Stimulated activated CD4-positive, alpha-beta T cell treated with anti-CD3 and anti-CD28 coated beads, Interleukin-4, amount 100 ng/mL, for 1 hour (primary cell): ENCODE measurements around the gene PRDM11.

ENCODE experiments used
- DNase-seq: peaks from one replicate; pipeline ENCODE4 v3.0.0-alpha.2; 2020

The PRDM11 gene

DNA sequence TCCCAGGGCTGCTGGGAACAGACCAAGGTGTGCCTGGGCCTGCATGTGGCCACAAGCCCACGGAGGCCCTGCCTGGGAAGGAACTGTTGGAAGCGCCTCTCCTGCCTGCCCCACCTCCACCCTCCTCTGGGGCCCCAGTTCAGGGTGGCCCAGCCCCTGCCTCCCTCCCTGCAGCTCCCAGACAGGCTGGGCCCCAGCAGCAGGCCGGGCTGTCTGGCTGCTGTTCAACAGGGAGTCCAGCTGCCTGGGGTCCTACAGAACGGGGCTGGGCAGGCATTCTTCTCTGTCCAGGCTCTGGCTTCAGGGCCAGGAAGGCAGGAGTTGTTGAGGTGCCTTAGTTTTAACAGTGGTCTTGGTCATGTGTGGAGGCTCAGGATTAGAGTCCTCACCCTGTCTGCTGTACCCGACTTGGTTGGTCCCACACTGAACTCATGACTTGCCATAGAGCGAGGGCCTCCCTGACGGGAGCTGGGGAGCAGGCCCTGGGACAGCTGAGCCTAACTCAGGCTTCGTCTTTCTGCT lies 11.8 kb downstream of the PRDM11 start:
- DNase-seq = no peak

DNA sequence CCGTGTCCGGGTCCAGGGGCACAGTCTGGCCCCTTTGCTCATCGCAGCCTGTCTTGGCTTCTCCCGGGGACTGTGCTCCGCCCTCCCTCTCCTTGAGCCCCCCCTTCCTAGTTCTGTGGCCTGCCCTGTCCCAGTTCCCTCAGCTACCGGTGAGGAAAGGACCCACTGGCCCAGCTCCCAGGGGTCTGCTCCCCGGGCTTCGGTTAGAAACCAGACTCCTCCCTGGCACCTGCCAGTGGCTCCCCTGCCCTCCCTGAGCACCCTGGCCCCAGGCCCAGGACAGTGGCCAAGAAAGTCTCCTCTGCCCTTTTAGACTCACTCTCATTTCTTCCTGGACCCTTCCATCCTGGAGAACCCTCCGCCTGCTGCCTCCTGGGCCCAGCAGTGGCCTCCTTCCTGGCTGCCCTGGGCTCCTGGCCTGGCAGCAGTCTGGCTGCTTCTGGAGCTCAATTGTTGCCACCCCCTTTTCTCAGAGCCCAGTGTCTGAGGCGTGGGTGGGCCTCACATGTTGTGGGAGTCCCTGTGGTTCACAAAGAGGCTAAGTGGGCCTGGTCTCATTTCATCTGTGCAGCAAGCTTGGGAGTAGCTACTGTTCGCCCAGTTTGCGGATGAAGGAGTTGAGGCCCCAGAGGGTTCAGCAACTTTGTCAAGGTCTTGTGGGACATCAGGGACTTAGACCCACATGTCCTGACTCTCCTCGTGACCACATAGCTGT lies 12.6 kb downstream of the PRDM11 start:
- DNase-seq = no peak

GRCh38 chr11:45159781-45160365 lies 13.4 kb downstream of the PRDM11 start:
- DNase-seq = no peak

- DNase-seq = no peak
These were observed 15.0 kb downstream of the PRDM11 start for GRCh38 chr11:45161252-45162063.

- no peak for DNase-seq
These were observed 15.6 kb downstream of the PRDM11 start for GRCh38 chr11:45162064-45162375.

- no peak for DNase-seq
These were observed 16.8 kb downstream of the PRDM11 start for GRCh38 chr11:45162916-45163879.

DNA sequence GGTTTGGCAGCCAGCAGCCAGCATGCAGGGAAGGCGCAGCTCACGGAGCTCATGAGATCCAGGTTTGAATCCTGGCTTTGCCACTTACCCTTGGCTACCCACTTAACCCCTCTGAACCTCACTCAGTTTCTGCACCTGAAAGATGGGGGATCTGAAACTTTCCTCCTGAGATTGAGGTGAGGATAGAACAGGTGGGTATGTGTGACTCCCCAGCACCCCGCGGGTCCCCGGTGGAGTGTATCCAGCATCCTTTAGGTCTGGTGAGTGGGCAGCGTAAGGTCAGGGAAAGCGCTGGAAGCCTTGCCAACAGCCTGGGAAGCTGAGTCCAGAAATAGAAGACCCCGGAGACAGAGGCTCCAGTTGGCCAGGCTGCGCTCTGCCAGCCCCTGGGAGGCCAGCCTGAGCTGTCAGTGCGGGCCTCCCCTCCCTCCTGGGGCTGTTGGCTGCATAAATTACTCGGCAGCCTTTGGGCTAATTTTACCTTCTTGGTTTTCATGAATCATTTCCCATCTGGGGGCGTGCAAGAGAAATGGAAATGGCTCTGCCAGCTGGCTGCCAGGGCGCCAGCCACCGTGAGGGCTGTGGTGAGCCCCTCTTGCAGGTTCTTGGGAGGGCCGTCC lies 17.6 kb downstream of the PRDM11 start:
- no peak for DNase-seq

DNA sequence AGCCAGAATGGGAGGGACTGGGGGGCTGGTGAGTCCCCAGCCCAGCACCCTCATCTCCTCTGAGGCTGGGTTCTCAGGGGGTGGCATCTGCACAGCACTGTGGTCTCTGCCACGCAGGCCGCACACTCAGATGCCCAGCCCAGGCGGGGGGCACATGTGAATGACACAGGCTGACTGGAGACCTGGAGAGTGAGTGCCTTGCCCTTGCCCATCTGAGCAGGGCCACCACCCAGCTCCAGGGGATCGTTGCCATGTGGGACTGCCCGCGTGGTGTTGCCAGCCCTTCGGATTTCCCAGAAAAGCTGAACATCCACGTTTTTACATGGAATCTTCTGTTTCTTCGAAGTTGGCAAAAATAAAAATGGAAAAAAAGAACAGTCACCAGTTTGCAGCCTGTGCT lies 18.9 kb downstream of the PRDM11 start:
- no peak for DNase-seq

DNA sequence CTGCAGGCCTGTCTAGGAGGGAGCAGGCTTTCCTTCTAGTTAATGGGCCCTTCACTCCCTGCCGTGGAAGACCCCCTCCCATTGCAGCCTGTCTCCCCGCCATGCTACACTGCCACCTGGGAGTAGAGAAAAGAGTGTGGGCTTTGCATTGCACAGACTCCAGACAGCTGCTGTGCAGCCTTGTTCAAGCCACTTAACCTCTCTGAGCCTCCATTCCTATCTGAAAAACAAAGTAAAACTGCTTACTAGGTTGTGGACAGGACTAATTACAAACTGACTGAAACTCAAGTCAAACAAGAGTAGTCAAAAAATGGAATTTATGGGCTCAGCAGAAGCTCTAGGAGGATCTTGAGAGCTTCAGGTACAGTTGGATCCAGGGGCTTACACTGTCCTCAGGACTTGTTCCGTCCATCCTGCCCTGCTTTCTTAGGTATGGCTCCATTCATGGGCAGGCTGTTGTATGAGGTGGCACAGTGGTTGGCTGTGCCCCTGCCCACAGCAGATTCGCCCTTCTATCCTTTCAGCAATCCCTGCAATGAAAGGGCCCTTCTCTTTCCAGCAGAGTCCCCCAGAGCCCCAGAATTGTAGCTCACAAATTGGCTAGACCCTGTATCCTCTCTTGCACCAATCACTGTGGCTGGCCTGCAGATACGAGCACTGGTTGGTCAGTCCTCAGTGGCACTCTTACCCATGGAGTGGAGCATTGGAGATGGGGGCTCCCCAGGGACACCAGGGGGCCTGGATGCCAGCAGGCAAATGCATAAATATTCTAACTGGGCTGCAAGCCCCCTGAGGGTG lies 19.6 kb downstream of the PRDM11 start:
- DNase-seq = no peak

DNA sequence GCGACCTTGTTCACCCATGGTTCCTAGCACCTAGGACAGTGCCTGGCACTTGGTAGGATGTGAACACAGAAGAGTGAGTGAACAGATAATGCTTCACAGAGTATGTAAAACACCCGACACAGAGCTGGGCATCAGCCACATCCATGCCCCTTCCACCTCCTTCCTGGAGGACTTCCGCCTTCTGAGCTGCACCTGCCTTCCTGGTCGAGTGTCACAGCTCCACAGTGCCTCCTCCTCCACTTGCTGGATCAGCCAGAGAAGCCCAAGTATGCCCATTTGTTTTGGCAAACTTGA lies 20.1 kb downstream of the PRDM11 start:
- DNase-seq = no peak

- DNase-seq = no peak
These were observed 20.8 kb downstream of the PRDM11 start for GRCh38 chr11:45167283-45167682.

DNA sequence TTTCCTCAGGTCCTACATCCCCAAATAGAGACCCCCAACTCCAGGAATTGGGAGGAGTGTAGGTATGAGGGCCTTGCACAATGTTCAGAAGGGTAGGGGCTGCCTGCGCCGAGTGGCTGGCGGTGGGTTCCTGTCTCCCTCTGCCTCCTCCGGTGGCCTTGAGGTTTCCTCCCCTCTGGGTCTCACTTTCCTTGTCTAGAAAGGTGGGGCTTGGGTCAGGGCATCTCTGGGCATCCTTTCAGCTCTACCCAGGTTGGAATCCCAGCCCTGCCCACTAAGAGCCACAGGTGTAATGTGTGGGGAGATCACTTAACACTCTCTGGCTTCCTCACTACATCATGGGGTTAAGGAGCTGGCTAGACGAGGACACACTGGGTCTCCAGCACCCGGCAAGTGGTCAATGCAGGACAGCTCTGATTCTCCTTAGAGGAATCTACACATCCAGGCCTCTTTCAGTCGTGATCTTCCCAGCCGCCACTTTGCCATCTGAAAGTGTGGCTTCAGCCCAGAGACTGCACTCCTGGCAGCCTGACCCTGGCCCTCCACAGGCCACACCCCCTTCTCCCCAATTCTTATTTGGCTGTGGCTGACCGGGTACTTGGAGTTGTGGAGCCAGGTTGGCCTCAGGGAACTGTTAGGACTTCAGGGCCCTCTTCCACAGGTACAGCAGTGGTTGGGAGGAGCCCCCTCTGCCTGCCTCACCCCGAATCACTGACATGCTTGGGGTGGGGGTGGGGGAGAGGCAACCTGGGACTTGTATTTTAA lies 22.1 kb downstream of the PRDM11 start:
- DNase-seq = no peak

DNA sequence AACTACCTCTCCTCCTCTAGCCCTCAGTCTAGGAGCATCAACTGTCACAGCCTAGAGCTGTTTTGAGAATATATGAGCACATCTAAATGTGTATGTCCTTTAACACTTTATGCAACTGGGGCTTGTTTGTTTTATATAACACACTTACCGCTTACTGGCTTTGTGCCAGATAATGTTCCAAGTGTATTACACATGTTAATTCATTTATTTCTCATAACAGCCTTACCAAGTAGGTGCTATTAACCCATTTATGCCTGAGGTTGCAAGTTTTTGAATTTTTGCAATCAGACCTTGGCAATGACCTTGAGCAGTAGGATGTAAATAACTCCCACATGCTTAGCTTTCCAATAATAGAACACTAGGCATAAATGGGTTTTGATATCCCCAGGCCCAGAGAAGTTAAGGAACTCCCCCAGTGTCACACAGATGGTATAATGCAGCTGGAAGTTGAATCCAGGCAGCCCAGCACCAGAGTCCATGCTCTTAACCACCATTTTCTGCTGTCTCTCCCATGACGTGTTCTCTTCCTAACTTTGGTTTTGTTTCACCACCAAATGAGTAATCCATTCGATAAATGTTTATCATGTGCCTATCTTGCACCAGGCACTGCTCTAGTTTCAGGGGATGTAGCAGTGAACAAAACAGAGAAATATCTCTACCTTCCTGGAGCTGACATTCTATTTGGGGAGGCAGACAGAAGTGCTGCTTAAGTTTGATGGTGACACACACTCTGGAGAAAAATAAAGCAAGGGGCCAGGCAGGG lies 23.1 kb downstream of the PRDM11 start:
- no peak for DNase-seq

DNA sequence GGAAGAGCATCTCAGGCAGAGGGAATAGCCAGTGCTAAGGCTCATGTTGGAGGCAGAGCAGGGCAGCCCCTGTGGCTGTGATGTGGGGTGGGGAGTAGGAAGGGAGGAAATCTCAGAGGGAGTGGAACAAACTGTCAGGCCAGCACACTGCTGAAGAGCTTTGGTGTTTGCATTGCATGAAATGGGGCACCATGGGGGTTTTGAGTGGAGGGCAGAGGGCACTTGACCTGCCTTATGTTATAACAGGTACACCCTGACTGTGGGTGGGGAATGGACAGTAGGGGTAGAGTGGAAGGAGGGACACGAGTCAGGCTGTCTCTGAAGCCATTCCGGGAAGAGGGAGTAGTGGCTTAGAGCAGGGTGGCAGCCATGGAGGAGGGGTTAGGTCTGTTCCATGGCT lies 24.0 kb downstream of the PRDM11 start:
- DNase-seq = no peak

DNA sequence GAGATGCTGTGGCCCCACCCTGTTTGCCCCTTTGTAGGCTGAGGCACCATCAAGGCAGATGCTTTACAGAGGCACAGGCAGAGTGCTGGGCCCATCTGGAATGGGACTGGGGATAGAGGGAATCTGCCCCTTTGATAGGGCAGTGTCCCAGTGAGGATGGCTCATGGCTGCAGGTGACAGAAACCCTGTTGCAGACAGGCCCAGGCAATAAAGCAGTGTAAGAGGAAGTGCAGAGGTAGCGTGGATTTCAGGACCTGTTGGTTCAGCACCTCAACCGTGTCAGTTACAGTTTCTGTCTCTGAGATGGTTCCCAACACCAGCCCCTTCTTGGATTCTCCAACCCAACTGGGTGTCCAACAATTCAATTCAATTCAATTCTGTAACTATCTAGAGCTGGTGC lies 25.1 kb downstream of the PRDM11 start:
- DNase-seq = no peak

GRCh38 chr11:45173064-45173463 lies 26.6 kb downstream of the PRDM11 start:
- DNase-seq = no peak

GRCh38 chr11:45174168-45174835 lies 27.9 kb downstream of the PRDM11 start:
- no peak for DNase-seq

DNA sequence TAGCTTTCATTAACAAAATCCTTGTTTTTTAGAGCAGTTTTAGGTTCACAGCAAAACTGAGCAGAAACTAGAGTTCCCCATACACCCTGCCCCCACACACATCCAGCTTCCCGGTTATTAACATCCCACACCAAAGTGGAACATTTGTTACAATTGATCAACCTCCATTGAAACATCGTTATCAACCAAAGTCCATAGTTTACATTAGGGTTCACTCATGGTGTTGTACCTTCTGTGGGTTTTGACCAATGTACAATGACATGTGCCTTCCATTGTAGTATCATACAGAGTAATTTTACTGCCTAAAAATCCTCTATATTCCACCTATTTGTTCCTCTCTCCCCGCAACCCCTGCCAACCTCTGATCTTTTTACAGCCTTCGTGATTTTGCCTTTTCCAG lies 28.5 kb downstream of the PRDM11 start:
- DNase-seq = no peak

DNA sequence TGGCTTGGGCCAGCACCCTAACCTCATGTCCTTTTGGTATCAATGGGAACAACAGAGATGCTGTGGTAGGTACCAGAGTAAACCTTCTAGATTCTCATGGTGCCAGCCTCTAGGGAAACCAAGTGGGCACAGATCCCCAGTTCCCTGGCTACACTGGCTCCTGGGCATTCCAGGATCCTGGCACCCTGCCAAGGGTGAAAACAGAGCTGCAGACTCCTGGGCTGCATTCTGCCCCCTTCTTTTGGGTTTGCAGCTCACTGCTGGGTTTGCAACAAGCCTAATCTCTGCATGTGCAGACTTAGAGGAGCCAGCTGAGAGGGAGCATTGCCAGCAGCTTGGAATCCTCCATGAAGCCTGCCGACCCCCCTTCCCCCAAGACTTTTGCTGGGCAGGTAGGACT lies 30.6 kb downstream of the PRDM11 start:
- no peak for DNase-seq

DNA sequence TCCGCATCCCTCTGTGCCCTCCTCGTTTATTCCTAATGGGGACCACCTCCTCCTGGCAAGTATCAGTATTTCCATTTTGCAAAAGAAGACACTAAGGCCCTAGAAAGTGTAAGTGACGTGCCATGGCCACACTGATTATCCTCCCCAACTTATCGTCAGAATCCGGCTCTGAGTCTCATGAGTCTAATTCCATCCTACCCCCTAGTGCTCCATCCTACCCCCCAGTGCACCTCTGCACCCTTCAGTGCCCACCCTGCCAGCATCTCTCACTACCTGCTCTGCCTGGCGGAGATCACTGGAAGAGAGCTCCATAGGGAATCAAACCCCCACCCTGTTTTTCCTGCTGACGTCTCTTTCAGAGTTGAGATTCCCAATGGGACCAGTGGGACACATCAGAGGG lies 31.8 kb downstream of the PRDM11 start:
- DNase-seq = no peak
